GM19238 (cell line): ENCODE measurements around the gene TNNT2.

Experiments
- DNase-seq: peaks from one replicate; pipeline ENCODE4 v3.0.0; 2011; ENCODE audit warnings: low spot score; ENCODE audit not compliant: insufficient read length

The TNNT2 gene

DNA sequence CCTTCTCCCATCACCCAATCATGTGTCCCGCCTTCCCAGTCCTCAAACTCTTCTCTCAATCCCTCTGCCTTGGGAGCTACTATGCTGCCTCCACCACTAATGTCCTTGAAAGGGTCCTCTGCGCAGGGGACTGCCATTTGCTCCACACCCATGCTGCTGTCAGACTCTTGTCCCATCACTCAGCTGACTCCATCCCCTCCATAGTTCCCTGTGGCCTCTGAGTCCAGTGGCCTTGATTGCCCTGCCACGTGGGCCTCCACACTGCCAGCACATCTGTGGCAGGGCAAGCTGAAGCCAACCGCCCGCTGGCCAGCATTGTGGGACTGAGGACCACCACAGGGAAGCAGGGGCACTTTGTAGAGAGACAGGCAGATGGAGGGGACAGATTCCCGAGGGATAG is 1.3 kb upstream of the TNNT2 start:
- DNase-seq = no peak

DNA sequence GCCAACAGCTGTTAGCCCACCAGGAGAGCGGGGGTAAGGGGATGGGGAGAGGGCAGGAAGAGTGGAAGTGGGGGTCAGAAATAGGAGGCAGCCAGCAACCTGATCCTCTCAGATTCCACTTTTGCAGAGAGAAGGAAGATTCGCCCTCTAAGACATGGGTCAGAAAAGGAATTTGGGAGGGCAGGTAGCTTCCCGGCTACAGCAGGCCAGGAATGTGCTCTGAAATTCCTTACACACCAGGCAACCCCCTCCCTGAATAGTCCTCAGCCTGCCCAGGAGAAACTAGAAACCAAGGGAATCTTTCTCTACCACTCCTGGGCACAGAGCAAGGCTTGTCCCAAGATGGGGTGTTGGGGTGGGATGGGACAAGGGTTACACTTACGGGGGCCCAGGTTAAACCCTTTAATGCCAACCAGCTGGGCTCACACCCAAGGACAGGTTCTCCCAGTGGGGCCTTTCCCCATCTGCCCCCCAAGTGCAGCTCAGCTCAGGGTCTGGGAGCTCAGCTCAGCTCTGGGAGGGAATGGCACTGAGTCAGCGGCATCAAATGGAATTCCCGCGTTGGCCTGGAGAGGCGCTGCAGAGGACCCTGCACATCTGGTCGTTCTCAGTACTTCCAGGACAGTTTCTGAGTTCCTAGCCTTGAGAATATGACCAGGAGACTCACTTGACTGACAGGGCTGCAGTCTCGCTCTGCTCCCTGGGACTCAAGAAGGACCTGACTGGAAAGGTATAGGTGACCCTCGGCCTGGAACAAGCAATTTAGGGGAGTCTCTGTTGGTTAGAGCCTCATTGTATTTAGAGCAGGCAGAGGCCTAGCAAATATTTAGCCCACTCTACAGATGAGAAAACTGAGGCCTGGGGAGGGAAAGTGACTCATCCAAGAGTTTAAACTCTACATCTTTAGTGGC is 761 bp downstream of the TNNT2 start:
- peak; percentile 57 for DNase-seq

DNA sequence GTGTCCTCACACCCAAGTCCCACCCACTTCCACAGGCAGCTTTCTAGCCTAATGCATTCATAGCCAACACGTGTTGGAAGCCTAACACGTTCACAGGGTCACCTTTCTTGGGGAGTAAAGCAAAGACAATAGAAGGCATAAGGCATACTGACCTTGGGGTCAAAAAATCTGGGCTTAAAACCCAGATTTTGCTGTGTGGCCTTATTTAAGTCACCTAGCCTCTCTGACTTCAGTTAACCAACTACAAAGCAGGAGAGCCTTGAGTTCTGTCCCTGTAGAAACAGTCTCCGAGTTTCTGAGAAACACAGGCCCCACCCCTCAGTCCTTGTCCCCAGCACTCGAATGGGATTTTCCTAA is 1.4 kb downstream of the TNNT2 start:
- DNase-seq = no peak

- no peak for DNase-seq
Observed at GRCh38 chr1:201375169-201375568, 2.3 kb downstream of the TNNT2 start.

GRCh38 chr1:201374364-201374763 is 3.1 kb downstream of the TNNT2 start:
- DNase-seq = no peak

GRCh38 chr1:201371792-201372191 is 5.7 kb downstream of the TNNT2 start:
- no peak for DNase-seq

GRCh38 chr1:201371276-201371675 is 6.2 kb downstream of the TNNT2 start:
- DNase-seq = no peak

DNA sequence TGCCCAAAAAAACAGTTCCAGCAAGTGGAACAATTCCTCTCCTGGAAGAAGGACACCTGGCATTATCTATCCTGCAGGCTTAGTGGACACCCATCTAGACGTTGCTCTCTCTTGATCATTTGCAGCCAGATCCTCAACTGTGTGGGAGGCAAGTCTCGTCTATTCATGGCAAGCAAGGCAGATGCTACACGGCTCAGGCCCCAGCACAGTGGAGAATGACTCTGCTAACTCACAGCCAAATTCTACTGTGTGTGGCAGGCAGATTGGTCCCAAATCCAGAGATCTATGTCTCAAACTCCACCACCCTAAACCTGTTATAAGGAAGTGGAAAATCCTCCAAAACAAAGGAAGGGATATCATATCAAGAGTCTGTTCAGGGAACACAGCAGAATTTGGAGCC is 7.0 kb downstream of the TNNT2 start:
- DNase-seq = no peak

- DNase-seq = no peak
Observed at GRCh38 chr1:201369209-201369608, 8.3 kb downstream of the TNNT2 start.

- DNase-seq = no peak
Observed at GRCh38 chr1:201366696-201367095, 10.8 kb downstream of the TNNT2 start.

GRCh38 chr1:201365251-201365650 is 12.2 kb downstream of the TNNT2 start:
- DNase-seq = no peak

DNA sequence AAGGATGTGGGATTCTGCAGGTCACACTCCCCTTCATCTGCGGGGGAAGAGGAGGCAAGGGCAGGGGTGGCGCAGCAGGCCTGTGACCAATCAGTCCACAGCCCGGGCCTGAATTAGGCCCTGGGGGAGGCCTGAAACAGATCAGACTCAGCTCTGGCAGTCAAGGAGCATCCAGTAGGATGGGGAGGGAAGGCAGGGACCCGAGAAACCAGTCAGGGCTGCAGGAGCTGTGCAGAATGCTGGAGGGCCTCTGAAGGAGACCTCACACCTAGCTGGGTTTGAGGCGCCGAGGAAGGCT is 12.7 kb downstream of the TNNT2 start:
- no peak for DNase-seq

- no peak for DNase-seq
Observed at GRCh38 chr1:201363467-201363866, 14.0 kb downstream of the TNNT2 start.

DNA sequence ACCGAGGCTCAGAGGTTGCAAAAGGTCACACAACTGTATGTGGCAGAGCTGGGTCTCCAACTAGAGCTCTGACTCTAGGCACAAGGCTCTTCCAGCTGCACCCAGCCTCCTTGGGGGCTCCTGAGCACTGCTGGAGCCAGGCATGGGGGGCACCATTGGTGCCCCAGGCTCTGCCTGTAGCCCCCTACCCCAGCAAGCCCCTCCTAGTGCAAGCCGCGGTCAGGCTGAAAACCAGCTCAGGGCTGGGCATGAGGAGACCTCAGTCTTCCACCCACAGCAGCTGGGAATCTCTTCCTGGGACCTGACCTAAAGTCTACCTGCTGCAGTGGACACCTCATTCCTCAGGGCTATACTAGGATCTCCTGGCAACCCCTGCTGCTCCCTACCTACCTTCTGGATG is 14.6 kb downstream of the TNNT2 start:
- no peak for DNase-seq

- DNase-seq = peak; percentile 73
Observed at GRCh38 chr1:201361652-201362504, 15.6 kb downstream of the TNNT2 start.

GRCh38 chr1:201360901-201361651 is 16.4 kb downstream of the TNNT2 start:
- no peak for DNase-seq

DNA sequence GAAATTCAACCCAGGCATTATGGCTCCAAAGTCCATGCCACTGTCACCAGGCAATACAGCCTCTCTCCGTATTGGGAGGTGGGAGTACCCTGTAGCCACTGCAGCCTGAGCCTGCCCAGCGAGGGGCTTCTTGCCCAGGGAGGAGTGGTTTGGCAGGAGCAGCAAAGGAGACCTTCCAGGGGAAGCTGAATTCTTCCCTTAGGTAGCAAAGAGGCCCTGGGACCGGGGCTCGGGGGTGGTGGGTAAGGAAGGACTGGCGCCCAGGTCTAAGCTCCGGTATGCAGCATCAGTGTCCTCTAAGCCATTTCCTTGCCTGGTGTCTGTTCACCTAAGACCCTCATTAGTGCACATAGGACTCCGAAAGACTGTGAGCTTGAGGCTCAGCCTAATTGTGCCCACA is 17.0 kb downstream of the TNNT2 start:
- no peak for DNase-seq

GRCh38 chr1:201359873-201360210 is 17.6 kb downstream of the TNNT2 start:
- DNase-seq = no peak

DNA sequence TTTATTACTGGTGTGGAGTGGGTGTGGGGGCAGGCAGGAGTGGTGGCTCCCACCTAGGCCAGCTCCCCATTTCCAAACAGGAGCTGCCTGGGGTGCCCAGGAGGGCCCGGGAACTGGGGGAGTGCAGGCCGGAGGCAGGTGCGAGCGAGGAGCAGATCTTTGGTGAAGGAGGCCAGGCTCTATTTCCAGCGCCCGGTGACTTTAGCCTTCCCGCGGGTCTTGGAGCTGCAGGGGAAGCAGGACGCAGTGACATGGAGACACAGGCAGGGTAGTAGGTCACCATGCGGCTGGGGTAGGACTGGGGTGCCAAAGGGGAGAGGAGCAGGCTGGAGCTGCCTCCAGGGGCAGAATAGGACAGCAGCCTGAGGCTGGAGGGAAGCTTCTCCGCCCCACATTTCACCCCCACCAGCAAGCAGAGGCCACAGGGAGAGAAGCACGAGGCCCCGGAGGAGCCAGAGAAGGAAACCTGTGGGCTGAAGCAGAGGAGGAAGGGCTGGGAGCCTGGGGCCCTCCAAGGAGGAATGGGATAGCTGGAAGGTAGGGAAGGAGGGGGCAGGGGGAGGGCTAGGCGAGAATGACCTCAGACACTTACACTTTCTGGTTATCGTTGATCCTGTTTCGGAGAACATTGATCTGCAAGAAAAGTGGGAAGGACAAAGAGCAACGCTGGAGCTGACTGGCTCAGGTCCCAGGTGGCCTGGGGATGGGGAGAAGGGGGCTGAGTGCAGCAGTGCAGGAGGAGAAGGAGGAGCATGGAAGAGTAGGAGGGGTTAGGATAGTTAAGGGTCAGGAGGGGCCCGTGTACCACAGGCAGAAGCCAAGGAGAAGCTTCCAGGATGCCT is 18.2 kb downstream of the TNNT2 start:
- DNase-seq = no peak

- no peak for DNase-seq
Observed at GRCh38 chr1:201358596-201358995, 18.9 kb downstream of the TNNT2 start.

DNA sequence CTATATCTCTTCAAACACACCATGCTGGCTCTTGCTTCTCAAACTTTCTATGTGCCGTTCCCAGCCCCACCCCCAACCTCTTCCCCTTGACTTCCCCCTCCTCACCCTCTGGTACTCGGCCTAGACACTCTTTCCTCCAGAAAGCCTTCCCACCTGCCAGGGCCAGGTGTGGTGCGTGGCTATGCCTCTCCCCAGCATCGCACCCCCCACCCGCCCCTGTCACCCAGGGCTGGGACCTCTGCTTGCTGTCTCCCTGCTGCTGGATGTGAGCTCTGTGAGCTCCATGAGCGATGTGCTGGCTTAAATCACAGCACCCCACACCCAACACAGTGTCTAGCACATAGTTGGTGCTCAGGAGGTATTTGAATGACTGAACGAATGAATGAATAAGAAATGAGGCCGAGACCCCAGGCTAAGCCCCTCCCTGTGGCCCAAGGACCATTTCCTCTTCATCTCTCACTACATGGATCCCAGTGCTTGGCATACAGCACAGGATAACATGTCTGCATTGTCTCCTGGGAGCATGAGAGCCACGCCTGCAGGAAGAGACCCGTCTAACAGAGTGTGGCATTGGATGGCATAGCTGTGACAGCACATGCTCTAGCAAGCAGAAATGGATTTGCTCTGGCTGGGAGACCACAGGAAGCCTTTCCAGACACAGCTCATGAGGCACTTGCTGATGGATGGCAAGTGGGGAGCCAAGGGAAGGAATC is 19.7 kb downstream of the TNNT2 start:
- DNase-seq = no peak
